PC-9 (cell line): Measurements from ENCODE around the gene ROBO4. TPM values are rescaled to one million over a fixed set of nuclear protein-coding genes. Genes with fewer than 3 reads are reported as not detected.

Experiments used
- BruUV-seq: library from RNA; stranded (reverse); fragments of 400-500 nt; replicated peaks from 2 replicates; lab custom pipeline; 2021; lab: Mats Ljungman, UMichigan
- CTCF ChIA-PET: fragments of 300-600 bp; sonication (Branson Sonifier 250); formaldehyde crosslinking; loops from one replicate; lab custom pipeline; 2022; ENCODE audit warnings: antibody characterized with exemption; lab: Charles Lee
- POLR2A ChIA-PET: fragments of 300-600 bp; sonication (Branson Sonifier 250); formaldehyde crosslinking; loops from one replicate; lab custom pipeline; 2022; ENCODE audit warnings: antibody characterized with exemption; ENCODE audit not compliant: unreplicated experiment; lab: Charles Lee
- DNase-seq, 2 experiments: peaks; one replicate each; pipeline versions ENCODE4 v3.0.0 to v3.0.0-alpha.2; 2015 to 2022; ENCODE audit warnings: mixed read lengths in 1 of 2
- H2AFZ ChIP-seq: fragments of 200-600 bp; sonication (generic); 2 replicates; pipeline ENCODE4 v1.8.1; 2017; ENCODE audit warnings: antibody characterized with exemption
- H3F3A ChIP-seq: fragments of 200-600 bp; sonication (generic); 2 replicates; pipeline ENCODE4 v1.8.1; 2017; ENCODE audit warnings: antibody characterized with exemption, mild to moderate bottlenecking, low read depth; ENCODE audit not compliant: insufficient read depth
- H3K27ac ChIP-seq: fragments of 200-600 bp; sonication (generic); 2 replicates; pipeline ENCODE4 v1.6.1; 2016; ENCODE audit warnings: mixed run types
- H3K27me3 ChIP-seq: fragments of 200-600 bp; sonication (generic); 2 replicates; pipeline ENCODE4 v1.6.1; 2016; ENCODE audit warnings: low read depth, mixed run types; ENCODE audit not compliant: insufficient read depth
- H3K36me3 ChIP-seq: fragments of 200-600 bp; sonication (generic); 2 replicates; pipeline ENCODE4 v1.6.1; 2016; ENCODE audit warnings: low read depth, mixed run types
- H3K4me1 ChIP-seq: fragments of 200-600 bp; sonication (generic); replicated peaks from 2 replicates; pipeline ENCODE4 v1.6.1; 2016; ENCODE audit warnings: mixed run types; ENCODE audit not compliant: insufficient read depth
- H3K4me2 ChIP-seq: fragments of 200-600 bp; sonication (generic); 2 replicates; pipeline ENCODE4 v1.6.1; 2017; ENCODE audit warnings: mixed run types
- H3K4me3 ChIP-seq: fragments of 200-600 bp; sonication (generic); 2 replicates; pipeline ENCODE4 v1.6.1; 2016; ENCODE audit warnings: mixed run types
- H3K79me2 ChIP-seq: fragments of 200-600 bp; sonication (generic); 2 replicates; pipeline ENCODE4 v1.6.1; 2017; ENCODE audit warnings: low read depth, mixed run types
- H3K9me2 ChIP-seq: fragments of 200-600 bp; sonication (generic); 2 replicates; pipeline ENCODE4 v1.8.1; 2017; ENCODE audit warnings: mild to moderate bottlenecking; ENCODE audit not compliant: insufficient read depth
- H3K9me3 ChIP-seq: fragments of 200-600 bp; sonication (generic); 2 replicates; pipeline ENCODE4 v1.8.1; 2016; ENCODE audit warnings: low read depth; ENCODE audit not compliant: insufficient read depth
- H4K20me1 ChIP-seq: fragments of 200-600 bp; sonication (generic); 2 replicates; pipeline ENCODE4 v1.8.1; 2017; ENCODE audit not compliant: insufficient read depth
- CTCF ChIP-seq: fragments of 200-600 bp; sonication (generic); conservative IDR thresholded peaks from 2 replicates; pipeline ENCODE4 v1.6.1; 2017; ENCODE audit warnings: mixed run types, antibody characterized with exemption, mild to moderate bottlenecking, moderate library complexity
- EZH2 ChIP-seq: fragments of 200-600 bp; sonication (generic); IDR thresholded peaks from 2 replicates; pipeline ENCODE4 v1.8.0; 2017; ENCODE audit warnings: antibody characterized with exemption, low read depth
- intact Hi-C: fragments of 100-400 bp; cut with micrococcal nuclease; formaldehyde crosslinking; loops from one replicate; pipeline ENCODE4 v1.10.0; 2022; ENCODE audit not compliant: unreplicated experiment
- total RNA-seq: library from RNA; stranded (reverse); gene quantifications from 2 replicates; pipeline ENCODE4 v1.2.3, GENCODE V29; 2021

ROBO4 gene
- total RNA-seq, 1 experiment from 2014 or later: not detected

GRCh38 chr11:124872741-124873140 lies 24.9 kb downstream of the ROBO4 start:
- Histone ChIP-seq H3K27me3 (peaks cover 90% of the 10 kb centered on the region), H3K27ac (no peak overlapping the region), H3K9me2 (no peaks in the 10 kb centered on the region), H3K36me3 (no peaks in the 10 kb centered on the region), H3F3A (no peaks in the 10 kb centered on the region), H3K79me2 (no peaks in the 10 kb centered on the region), H3K4me1 (no peaks in the 10 kb centered on the region), H2AFZ (no peak overlapping the region), H4K20me1 (no peaks in the 10 kb centered on the region), H3K4me3 (no peak overlapping the region), H3K9me3 (no peaks in the 10 kb centered on the region), H3K4me2 (no peak overlapping the region)
- ChIA-PET CTCF (no interaction called here), POLR2A (no interaction called here)
- no peak for TF ChIP-seq EZH2
- TF ChIP-seq CTCF: no peak
- DNase-seq: no peak
- BruUV-seq: no TSS peak
- intact Hi-C loops: no loop called here

- Histone ChIP-seq H3K36me3 (no peaks in the 10 kb centered on the region), H3K9me2 (no peaks in the 10 kb centered on the region), H3K4me2 (no peak overlapping the region), H3K4me3 (no peak overlapping the region), H4K20me1 (no peaks in the 10 kb centered on the region), H3K4me1 (no peaks in the 10 kb centered on the region), H3K79me2 (no peaks in the 10 kb centered on the region), H3K27ac (no peak overlapping the region), H3K27me3 (peaks cover 88% of the 10 kb centered on the region), H3F3A (no peaks in the 10 kb centered on the region), H2AFZ (no peak overlapping the region), H3K9me3 (no peaks in the 10 kb centered on the region)
- no peak for DNase-seq
- intact Hi-C loops: no loop called here
- TF ChIP-seq EZH2 (no peak), CTCF (no peak)
- ChIA-PET CTCF (no interaction called here), POLR2A (no interaction called here)
- no TSS peak for BruUV-seq
These were observed 25.4 kb downstream of the ROBO4 start for GRCh38 chr11:124872280-124872679.

GRCh38 chr11:124870430-124870829 lies 27.2 kb downstream of the ROBO4 start:
- CTCF ChIA-PET: interaction anchor here (0.5 kb wide), 1 partner anchor 1595 kb away, joined by 3 read pairs; no protein-coding TSS in a partner anchor
- Histone ChIP-seq H3K27me3 (peaks cover 96% of the 10 kb centered on the region), H3F3A (no peaks in the 10 kb centered on the region)

More at GRCh38 chr11:124870430-124870829, 27.2 kb downstream of the ROBO4 start:
- H3K79me2 ChIP-seq: no peaks in the 10 kb centered on the region
- intact Hi-C loops: no loop called here
- H3K9me2 ChIP-seq: no peaks in the 10 kb centered on the region
- H3K9me3 ChIP-seq: no peaks in the 10 kb centered on the region
- DNase-seq: no peak
- no peak overlapping the region for H3K4me2 ChIP-seq
- no peak overlapping the region for H2AFZ ChIP-seq
- TF ChIP-seq CTCF (no peak), EZH2 (no peak)
- no peaks in the 10 kb centered on the region for H3K36me3 ChIP-seq
- no peaks in the 10 kb centered on the region for H3K4me1 ChIP-seq
- POLR2A ChIA-PET: no interaction called here
- H3K27ac ChIP-seq: no peak overlapping the region
- H4K20me1 ChIP-seq: no peaks in the 10 kb centered on the region
- no TSS peak for BruUV-seq
- no peak overlapping the region for H3K4me3 ChIP-seq
